ACHN (cell line): ENCODE measurements around the gene DYNC1H1.
A peak's percentile ranks its signal among the peaks of the same experiment; 100 is the strongest.

Experiments
- DNase-seq: peaks from one replicate; pipeline ENCODE4 v3.0.0-alpha.2; 2015
- in situ Hi-C: cut with HindIII; loops from 2 replicates; pipeline ENCODE4 v1.10.0; 2017; ENCODE audit warnings: low sequenced_read_pairs, low pct_ligation_motif_present, low pct_unique_long_range_greater_than_20kb

The DYNC1H1 gene

DNA sequence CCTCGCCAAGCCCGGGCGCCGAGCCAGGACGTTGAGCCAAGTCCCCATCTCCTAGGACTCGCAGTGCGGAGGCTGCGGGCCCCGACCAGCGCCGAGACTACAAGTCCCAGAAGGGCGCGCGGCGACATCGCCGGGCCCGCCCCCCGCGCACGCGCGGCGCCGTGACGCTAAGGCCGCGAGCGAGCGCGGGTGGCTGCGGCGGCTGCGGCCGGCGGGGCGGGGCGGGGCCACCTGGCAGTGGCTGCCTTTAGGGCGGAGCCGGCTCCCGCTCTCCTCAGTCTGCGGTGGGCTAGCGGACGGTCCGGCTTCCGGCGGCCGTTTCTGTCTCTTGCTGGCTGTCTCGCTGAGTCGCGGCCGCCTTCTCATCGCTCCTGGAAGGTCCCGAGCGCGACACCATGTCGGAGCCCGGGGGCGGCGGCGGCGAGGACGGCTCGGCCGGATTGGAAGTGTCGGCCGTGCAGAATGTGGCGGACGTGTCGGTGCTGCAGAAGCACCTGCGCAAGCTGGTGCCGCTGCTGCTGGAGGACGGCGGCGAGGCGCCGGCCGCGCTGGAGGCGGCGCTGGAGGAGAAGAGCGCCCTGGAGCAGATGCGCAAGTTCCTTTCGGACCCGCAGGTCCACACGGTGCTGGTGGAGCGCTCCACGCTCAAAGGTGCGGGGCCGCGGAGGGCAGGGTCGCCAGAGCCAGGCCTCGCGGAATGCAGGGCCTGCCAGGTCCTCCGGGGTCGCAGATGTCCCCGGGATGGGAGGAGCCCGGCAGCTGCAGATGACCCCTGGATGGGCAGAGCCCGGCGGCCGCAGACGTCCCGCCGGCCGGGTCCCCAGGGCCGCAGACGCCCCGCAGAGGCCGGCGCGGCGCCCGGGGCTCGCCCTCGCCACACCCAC is at the start of gene DYNC1H1:
Gene DYNC1H1, plus strand, starts transcription at position 277 of the 884 bp plus-strand sequence. Its CDS starts 119 bp downstream, at position 396.
- peak; percentile 89 for DNase-seq
- in situ Hi-C loops = no loop called here

DNA sequence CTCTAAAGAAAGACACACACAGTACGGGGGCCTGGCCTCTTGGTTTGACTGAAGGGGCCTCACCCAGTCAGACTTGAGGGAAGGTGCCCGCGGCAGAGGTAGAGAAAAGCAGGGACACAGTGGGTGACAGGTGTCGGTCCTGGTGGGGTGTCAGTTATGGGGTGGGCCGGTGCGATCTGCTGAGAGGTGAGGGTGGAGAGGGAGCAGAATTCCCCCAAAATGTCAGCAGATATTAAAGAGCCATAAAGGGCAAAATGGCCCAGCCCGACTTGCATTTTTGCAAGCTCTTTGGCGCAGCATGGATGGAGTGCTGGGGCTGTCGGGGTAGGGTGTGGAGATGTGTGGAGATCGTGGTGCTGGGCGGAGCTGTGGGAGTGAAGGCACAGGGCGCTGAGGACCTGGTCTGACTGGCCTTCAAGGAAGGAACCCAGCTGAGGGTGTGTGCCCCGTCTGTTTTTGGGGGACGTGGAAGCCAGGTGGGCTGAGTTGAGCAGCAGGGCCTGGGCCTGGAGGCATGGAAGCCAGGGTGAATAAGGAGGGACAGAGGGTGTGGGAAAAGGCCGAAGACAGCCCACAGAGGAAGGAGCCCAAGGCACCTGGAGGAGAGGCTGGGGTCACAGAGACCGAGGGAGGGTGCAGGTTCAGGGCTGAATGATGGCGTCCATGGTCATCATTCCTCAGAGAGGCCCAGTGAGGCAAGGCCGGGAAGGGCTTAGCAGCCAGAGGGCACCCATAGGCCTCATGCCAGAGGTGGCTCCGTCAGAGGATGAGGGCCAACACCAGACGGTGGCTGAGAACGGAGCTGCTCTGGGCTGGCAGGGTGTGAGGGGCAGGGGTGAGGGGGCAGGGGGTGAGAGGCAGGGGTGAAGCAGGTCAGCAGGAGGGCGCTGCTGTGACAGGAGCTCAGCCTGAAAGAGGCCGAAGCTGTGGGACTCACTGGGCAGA is 48.2 kb upstream of the DYNC1H1 start:
- no peak for DNase-seq
- in situ Hi-C loops = no loop called here

DNA sequence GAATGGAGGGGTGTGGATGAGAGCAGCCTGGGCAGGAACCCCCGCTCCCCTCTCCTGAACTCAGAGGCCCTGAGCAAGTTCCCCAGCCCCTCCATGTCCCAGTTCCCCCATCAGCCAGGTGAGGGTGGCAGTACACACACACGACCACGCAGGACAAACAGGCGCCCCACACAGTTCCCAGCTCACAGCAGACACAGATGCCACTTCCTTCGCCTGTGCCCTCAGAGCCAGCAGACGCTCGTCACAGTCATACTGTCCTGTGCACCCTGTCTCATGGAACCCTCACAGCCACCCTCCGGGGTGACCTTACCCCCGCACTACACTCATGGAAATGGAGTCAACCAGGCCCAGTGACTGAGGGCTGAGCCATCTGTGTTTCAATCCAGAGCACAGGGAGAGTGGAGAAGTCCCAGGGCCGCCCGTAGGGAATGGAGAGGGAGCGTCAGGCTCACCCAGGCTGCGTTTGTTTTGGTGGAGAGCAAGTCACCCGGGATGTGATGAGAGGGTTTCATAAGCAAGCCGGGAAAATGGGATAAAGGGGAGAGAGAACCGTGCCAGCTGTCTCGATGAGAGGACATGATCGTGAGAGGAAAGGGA is 47.5 kb upstream of the DYNC1H1 start:
- no peak for DNase-seq
- in situ Hi-C loops = no loop called here

DNA sequence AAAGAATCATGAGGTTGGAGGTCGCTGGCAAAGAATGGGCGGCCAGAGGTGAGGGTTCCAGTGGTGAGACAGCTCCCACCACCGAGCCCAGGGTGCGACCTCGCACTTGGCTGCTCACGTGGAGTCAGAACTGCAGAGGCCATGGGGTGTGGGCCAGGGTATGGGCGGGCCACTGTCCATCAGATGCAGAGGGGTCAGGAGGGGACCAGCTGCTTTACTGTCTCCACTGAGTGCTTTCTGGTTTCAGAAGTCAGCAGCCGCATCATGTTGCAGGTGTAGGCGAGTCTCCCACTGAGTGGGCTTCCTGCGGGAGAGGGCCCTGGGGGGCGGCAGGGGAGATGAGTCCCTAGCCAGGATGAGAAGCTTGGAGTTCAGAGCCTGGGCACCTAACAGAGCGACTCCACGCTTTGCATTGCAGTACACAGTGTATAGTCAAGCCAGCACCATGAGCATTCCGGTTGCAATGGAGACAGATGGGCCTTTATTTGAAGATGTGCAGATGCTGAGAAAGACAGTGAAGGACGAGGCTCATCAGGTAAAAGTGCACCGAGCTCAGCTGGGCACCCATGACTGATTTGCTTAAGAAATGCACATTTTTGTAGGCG is 46.9 kb upstream of the DYNC1H1 start:
- no peak for DNase-seq
- in situ Hi-C loops = no loop called here

DNA sequence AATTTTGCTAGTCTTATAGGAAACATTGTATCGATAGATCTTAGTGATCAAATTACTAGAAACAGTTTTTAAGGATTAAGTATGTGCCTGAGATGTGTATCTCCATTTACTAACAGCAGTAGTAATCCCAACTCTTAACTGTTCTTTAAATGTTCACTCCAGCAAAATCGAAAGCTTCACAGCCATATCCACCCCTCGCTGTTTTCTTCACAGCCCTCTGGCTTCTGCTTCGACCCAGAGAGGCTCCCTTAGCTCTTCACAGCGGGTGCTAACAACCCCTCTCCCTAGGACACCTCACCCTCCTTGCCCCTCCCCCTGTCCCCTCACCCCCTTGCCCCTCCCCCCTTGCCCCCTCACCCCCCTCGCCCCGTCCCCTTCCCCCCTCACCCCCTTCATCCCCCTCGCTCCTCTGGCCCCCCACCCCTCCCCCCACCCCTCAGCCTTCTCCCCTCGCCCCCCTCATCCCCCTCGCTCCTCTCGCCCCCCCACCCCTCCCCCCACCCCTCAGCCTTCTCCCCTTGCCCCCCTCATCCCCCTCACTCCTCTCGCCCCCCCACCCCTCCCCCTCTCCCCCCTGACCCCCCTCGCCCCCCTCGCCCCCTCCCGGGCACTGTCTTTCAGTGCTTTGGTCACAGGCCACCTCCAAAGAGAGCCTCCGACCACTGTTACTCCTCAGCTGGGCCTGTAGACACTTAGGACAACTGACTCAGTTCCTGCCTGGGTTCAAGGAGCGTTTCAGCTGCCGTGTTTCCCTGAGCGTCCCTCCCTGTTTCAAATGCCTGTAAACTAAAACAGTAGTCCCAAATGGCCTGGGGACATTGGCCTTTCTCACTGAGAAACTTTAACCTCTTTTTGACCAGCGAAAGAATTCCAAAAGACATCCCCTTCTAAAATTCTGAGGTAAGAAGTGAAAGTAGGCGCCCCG is 46.0 kb upstream of the DYNC1H1 start:
- in situ Hi-C loops = no loop called here
- no peak for DNase-seq

DNA sequence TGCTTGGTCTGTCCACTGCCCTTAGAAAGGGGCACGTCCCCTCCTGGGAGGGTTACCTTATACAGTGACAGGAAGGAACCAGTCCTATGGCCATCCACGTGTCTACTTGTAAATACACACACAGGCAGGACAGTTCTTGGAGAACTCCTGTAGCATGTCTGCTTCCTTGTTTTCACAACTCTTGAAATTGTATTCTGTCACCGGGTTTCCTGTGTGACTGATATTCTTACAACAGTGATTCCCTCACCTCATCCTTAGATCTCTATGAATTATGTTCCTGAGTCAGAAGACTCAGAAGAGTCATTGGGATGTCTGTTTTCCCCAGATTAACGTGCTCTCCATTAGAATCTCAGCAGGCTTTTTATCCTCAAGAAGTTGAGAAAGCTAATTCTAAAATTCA is 44.1 kb upstream of the DYNC1H1 start:
- DNase-seq = no peak
- in situ Hi-C loops = no loop called here

DNA sequence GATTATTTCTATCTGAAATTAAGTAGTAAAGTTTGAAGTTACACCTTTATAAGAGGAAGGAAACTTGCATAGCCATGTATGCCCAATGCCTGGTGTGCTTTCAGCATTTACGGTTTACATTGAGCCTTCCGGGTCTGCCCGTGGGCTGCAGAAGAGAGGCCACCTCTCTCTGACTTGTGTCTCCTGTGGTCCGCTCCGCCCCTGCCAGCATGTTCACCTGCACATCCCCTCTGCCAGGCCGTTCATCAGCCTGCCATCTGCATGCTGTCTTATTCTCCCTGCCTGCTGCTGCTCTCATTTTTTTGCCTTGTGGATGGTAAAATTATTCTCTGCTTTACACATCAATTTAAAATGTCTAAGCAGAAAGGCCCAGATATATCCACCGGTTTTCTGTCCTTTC is 41.5 kb upstream of the DYNC1H1 start:
- in situ Hi-C loops = no loop called here
- no peak for DNase-seq

DNA sequence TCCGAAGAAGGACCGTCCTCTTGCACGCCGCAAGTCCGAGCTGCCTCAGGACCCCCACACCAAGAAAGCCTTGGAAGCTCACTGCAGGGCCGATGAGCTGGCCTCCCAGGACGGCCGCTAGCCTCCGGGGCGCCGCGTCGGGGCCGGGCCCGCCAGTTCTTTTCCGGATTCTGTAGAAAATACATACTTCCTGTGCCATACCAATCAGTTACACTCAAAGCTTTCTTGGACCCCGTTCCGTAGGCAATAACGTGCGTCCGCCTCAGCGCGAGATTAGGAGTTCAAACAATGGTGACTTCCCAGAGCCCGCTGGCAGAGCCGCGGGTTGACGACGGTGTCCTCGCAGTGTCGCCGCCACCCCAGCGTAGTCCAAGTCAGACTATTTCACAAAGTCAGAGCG is 39.2 kb upstream of the DYNC1H1 start:
- in situ Hi-C loops = no loop called here

DNA sequence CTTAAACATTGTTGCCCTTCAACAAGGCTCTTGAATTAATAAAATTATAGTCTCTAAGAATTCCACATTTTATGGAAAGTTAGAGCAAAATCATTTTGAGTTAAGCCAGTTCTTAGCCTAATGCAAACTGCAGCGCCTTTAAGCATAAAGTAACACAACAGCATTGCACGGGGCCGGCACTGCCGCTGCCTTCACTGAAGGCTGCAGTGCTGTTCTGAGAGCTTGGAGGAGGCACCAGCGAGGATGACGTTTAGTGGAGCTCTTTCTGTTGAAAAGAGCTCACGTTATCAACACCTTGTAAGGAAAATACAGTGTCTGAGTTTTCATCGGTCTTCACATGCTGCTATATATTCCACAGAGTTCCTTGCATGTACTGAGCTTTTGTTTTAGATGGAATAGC is 38.3 kb upstream of the DYNC1H1 start:
- in situ Hi-C loops = no loop called here
- no peak for DNase-seq

More for the DNA sequence above, 39.2 kb upstream of the DYNC1H1 start:
- DNase-seq = no peak

DNA sequence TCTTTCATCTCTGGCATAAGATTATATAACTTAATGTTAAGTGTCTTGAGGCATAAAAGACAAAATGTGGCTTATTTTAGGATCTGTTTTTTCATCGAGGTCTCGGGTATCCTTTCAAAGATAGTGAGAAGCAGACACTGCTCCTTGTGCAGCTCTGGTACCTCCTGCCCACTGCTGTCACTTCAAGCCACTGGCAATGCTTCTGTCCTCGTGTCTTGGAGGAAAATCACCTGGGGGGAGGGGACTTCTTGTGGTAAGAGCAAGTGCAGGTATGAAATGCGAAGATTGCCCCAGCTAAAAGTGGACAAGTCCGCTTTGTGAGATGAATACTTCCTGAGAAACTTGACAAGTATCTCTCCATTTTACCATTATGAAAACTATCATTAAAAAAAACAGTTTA is 37.8 kb upstream of the DYNC1H1 start:
- in situ Hi-C loops = no loop called here
- no peak for DNase-seq

DNA sequence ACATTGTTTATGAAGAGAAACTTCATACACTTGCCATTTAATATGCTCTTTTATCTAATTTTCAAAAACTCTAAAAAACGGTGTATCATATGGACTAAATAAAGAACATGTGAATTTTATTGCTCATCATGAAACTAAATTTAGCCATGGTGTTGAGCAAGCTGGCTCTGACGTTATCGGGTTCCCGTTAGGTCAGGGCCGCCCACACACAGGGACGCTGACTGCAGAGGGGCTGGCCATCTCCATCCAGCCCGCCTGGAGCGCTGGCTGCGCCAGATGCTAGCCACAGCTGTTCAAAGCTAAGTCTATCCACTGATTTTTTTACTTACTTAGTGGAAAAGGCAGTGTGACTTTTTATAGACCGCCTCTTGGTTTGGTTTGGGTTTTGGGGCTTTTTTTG is 36.5 kb upstream of the DYNC1H1 start:
- in situ Hi-C loops = no loop called here
- no peak for DNase-seq

DNA sequence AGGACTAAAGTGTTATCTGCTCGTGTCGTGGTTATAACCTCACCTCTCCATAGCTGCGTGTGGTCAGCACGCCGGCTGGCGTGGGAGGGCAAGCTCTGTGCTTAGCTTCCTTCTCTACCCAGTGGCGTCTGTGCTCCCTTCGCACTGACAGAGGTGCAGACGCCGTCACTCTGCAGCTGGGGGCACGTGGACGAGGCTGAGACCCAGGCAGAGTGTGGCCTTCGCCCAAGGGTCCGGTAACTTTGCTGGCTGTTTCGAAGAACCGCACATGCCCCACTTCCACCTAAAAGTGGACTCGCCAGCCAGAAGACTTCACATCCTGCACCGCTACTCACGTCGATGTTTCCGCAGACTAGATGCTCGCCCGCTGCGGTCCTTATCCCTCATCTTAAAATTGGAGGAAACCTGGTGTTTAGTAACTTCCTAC is 35.9 kb upstream of the DYNC1H1 start:
- no peak for DNase-seq

DNA sequence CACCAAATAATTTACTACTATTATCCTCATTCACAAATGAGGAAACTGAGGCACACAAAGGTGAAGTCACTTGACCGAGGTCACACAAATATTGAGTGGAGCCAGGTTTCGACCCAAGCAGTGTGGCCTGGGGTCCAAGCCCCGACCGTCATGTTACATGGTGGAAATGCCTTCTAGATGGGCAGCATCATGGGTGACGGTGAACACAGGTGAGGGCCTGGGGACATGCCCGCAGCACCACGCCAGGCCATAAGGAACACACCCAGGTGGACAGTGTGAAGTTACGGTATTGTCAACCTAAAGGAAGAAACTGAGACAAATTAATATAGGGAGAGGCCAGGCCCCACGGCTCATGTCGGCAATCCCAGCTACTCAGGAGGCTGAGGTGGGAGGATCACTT is 35.3 kb upstream of the DYNC1H1 start:
- in situ Hi-C loops = no loop called here
- DNase-seq = no peak

More for the DNA sequence above, 35.9 kb upstream of the DYNC1H1 start:
- in situ Hi-C loops = no loop called here

DNA sequence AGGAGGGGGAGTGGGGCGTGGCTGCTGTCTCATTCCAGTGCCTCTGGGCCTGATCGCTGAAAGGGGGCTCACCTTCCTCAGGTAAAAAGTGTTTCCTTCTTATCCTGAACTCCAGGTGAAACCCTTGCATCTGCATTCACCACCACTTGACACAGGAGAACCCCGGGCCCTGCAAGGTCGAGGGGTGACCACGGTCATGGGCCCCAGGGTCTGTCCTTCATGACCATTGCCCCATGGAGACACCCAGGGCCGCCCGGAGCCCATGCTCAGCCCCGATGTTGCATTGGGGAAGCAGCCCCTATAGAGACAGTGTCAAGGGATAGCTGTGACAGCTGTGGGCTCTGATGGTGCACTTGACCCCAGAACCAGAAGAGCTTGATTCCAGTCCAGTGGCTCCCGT is 34.4 kb upstream of the DYNC1H1 start:
- DNase-seq = no peak
- in situ Hi-C loops = no loop called here

DNA sequence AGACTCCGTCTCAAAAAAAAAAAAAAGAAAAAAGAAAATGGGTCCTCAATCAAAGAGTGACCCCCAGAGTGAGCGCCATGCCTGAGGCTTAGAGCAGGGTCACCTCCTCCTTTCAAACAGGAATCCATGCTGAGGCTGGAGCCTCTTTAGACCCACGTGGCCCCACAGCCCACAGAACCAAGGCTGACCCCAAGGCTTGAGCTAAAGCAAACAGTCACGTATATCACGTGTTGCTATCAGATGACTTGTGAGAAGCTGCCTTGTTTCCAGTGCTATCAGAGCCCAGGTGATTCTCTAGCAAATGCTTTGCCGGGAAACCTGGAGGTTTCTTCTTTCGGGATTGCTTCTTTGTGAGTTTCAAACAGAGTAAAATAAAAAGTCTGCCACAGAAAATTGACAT is 31.7 kb upstream of the DYNC1H1 start:
- in situ Hi-C loops = no loop called here
- no peak for DNase-seq

DNA sequence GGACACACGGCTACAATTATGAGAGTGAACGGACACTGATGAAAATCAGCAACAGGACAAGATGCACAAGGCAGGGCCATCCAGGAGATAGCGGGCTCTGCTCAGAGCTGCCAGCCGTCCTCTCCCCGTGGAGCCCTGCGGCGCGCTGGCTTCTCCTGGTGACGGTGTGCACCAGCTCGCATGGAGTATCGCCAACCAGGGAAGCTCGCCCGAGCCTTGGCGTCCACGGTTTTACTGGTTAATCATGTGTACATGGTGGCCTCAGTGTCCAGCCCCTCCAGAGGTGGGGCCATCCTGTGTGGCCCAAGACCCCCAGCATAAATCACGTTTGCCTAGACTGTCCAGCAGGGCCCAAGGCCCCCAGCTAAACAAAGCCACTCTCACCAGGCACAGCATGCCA is 31.2 kb upstream of the DYNC1H1 start:
- in situ Hi-C loops = no loop called here
- DNase-seq = no peak

DNA sequence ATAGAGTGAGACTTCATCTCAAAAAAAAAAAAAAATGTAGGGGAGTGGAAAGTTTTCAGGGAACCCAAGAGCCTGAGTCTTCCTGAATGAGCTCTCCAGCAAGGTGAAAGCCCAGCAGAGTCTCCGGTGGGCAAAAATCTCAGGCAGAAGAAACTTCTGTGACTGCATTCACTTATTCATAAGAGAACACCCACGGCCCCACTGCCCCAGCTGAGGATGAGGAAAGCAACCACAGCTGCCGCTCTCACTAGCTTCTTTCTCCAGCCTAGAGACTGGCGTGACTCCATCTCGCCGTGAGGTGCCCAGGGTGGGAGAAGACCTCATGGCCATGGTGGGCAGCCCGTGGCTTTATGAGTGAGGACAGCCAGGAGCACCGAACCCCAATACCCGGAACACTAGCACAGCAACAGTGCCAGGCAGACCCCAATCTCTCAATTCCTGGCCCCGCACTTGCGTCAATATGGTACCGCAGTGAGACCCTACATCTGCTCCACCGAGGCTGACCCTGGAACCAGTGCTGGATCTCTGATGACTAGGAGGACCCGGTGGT is 29.7 kb upstream of the DYNC1H1 start:
- DNase-seq = no peak
- in situ Hi-C loops = no loop called here
